HG03159 (cell line): Measurements from ENCODE around the gene RFX8.

Experiments
- ATAC-seq: cut with Tn5 transposase; IDR thresholded peaks from one replicate; pipeline ENCODE4 v1.9.1; 2021; ENCODE audit warnings: mild to moderate bottlenecking, moderate library complexity; ENCODE audit not compliant: unreplicated experiment

The RFX8 gene

GRCh38 chr2:101386599-101387150 lies 88.2 kb downstream of the RFX8 start:
- no peak for ATAC-seq

DNA sequence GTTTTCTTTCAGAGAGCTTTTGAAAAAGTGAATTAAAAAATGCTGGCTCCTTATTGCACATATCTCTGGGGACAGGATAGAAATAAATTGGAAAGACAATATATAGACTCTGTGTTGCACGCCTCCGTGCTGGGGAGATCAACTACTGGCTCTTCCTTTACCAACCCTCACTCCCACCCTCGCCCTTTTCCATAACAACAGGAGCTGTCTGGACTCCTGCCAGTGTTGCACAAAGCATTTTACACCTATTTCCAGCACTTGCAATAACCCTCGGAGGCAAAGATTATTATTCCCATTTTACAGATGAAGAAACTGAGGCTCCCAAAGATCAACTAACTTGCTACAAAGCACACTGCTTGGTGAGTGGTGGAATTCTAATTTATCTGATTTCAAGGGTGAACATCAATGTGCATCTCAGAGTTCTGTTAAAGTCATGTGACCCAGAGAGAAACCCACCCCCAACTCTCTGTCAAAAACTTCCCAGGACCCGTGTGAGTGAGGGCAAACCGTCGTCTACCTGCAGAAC lies 91.8 kb downstream of the RFX8 start:
- no peak for ATAC-seq

- ATAC-seq, result no peak
Observed at GRCh38 chr2:101382442-101382841, 92.5 kb downstream of the RFX8 start.

DNA sequence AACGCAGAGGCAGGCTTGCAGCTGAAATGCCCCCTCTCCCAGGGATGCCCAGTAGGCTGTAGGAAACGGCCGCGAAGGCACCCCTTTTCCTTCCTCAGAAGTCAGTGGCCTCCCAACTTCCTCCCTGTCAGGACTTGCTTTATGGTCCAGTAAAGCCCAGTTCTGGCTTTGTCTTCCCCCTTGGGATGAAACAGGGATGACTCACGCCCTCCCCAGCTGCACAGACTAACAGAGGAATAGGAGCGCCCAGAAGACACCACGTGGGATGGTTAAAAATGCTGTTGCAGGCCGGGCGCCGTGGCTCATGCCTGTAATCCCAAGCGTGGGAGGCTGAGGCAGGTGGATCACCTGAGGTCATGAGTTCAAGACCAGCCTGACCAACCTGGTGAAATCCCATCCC lies 94.5 kb downstream of the RFX8 start:
- no peak for ATAC-seq

DNA sequence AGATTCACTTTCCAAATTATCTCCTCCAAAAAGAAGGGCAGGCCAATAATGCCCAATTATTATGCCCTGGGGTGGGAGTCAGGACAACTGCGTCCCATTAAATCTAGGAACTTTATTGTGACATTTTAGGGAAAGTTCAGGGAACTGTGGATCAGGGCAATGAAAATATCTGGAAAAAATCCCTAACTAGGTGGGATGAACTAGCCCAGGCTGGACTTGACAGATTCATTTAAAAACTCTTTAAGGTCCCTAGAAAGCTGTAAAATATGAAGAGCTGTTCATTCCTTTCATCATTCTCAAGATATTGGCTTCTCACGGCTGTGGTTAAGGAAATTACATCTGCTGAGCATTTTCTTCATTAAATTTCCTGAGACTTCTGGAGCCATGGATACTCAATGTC lies 95.8 kb downstream of the RFX8 start:
- no peak for ATAC-seq

- ATAC-seq, result no peak
Observed at GRCh38 chr2:101375653-101376052, 99.3 kb downstream of the RFX8 start.

- ATAC-seq, result no peak
Observed at GRCh38 chr2:101374821-101375561, 99.9 kb downstream of the RFX8 start.

- ATAC-seq, result no peak
Observed at GRCh38 chr2:101372792-101373191, 102.1 kb downstream of the RFX8 start.

GRCh38 chr2:101371636-101372035 lies 103.3 kb downstream of the RFX8 start:
- no peak for ATAC-seq

DNA sequence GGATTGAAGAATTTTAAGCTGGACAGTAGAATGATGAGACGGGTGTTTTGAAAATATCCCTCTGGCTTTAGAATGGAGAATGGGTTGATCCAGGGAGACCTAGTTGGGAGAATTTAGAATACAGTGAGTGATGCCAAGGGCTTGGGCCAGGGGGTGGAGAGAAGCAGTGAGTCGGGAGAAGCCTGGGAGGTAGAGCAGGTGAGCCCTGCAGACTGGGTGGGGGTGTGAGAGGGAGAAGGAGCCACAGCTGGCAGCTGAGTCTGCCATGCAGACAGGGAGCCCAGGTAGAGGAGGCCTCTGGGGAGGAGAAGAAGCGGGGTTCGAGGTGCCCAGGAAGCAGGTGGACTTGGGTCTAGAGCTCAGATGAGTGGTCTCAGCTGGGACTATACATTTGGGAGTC lies 105.8 kb downstream of the RFX8 start:
- ATAC-seq, result no peak

- no peak for ATAC-seq
Observed at GRCh38 chr2:101368376-101368775, 106.5 kb downstream of the RFX8 start.

DNA sequence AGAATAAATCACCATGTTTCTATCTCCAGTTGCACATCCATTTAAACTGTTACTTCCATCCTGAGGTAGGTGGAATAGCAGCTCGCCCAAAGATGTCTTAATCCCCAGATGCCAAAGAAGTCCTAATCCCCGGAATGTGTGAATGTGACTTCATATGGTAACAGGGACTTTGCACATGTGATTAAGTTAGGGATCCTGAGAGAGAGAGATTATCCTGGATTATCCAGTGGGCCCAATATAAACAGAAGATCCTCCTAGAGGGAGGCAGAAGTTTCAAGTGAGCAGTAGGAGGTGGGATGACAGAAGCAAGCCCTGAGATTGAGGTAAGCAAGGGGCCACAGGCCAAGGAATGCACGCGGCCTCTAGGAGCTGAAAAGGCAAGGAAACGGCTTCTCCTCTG lies 107.4 kb downstream of the RFX8 start:
- ATAC-seq, result no peak

DNA sequence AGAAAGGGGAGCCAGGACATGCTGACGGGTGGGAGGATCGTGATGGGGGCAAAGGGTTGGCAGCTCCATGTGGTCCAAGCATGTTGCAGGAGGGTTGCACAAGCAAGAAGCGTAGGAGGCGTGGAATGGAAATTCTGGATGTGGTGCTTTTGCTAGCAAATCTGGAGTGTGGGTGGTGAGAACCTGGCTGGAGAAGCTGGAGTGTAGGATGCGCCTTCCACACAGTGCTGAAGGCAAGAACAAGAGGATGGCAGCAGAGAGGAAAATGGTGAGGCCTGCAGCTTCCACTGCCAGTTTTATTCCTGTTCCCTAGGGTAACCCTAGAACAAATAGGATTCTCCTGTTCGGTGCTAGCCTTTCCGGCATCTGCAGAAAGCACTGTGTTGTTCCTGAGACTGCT lies 110.0 kb downstream of the RFX8 start:
- no peak for ATAC-seq

- no peak for ATAC-seq
Observed at GRCh38 chr2:101362777-101363176, 112.1 kb downstream of the RFX8 start.

DNA sequence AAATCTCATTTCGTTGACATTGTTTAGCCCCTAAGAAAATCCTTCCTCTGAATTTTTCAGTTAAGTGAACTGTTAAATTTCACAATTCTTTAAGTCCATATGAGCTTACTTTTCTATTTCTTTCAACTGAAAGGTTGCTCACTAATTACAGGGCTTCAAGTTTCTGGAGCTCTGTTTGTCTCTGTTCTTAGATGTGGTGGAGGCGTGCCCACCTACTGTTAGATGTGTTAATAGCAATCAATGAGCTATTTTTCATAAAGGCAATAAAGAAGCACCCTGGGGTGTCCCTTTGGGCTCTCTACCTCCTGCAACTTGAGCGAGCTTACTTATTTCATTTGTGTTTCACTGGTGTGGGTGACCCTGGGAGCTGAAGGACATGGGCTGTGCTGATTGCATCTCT lies 112.6 kb downstream of the RFX8 start:
- no peak for ATAC-seq

- ATAC-seq, result peak; percentile 54
Observed at GRCh38 chr2:101361522-101361921, 113.4 kb downstream of the RFX8 start.

DNA sequence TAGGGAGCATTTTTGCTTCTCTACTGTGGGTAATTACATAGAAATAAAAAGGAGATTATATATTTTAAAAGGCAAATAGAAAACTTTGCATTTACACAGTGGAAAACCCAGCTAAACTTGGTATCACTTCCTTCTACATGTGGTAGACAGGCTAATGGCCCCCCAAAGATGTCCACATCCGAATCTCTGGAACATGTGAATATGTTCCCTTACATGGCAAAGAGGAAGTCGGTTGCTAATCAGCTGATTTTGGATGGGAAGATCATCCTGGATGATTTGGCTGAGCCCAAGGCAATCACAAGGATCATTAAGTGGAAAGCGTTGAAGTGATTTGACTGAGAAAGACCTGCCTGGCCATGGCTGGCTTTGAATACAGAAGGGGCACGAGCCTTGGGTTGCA lies 113.8 kb downstream of the RFX8 start:
- ATAC-seq, result no peak

DNA sequence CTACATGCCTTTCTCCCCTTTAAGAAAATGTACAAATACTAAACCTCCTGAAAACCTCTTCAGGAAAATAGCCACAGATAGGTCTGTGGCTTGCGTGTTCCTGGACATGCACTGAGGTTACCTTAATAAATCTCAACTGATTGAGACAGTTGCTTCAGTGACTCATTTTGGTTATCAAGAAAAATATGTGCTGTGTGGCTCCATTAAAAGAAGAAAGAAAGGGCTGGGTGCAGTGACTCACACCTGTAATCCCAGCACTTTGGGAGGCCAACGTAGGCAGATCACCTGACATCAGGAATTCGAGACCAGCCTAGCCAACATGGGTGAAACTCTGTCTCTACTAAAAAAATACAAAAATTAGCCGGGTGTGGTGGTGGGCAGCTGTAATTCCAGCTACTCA lies 114.7 kb downstream of the RFX8 start:
- ATAC-seq, result no peak

DNA sequence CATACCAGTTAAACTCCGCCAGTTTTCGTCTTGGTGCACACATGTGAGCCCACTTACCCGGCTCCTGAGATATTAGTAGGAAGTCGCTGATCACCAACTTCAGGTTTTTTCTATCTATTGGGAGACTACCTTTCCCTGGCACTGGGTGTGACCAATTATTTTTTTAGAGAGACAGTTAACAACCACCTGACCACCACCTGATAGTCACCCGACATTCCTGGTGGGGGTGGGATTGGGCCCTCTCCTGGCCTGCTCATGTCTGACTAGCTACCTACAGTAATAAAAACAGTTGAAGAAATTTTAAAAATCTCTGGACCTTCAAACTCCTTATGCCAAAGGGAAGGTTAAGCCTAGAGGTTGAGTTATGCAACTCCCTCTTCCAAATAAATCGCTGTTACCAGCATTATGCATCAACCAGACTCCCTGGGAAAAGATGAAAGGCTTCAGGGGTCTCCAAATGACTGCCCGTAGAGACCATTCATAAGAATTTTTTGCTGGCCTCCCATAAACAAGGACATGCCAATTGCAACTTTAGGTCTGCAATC lies 115.4 kb downstream of the RFX8 start:
- no peak for ATAC-seq

- no peak for ATAC-seq
Observed at GRCh38 chr2:101357376-101357775, 117.5 kb downstream of the RFX8 start.

GRCh38 chr2:101356521-101356920 lies 118.4 kb downstream of the RFX8 start:
- no peak for ATAC-seq

DNA sequence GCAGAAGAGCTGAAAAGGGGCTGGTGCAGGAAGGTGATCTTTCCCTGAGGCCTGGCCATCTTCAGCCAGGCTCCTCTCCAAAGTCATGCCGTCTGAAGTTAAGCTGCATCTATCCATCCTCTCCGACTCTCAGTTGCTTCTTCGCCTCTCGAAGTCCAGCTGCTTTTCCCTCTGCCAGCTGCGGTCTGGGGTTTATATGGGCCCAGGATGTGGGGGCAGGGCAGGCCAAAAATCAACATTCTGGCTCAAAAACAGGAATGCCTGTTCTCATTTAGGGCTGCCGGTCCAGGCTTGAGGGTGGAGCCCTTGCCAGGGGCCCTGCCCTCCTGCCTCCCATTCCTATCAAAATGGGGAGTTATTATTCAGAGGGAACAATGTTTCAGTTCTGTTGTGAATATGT lies 118.9 kb downstream of the RFX8 start:
- no peak for ATAC-seq
